ENCODE results near the gene TGM2. TPM values are rescaled to one million over a fixed set of nuclear protein-coding genes. Genes with fewer than 3 reads are reported as not detected.

TGM2 gene
- total RNA-seq, 1 donor from 2014 or later = 0.05 TPM

DNA sequence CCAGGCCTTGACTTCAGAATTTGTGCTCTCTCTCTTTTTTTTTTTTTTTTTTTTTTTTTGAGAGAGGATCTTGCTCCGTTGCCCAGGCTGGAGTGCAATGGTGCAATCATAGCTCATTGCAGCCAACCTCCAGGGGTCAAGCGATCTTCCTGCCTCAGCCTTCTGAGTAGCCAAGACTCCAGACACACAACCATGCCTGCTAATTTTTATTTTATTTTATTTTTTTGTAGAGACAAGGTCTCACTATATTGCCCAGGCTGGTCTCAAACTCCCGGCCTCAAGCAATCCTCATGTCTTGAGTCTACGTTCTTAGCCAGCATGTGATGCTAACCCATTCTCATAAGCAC lies 19.4 kb downstream of the TGM2 start:
- no peak overlapping the region for H3K4me3 Mint-ChIP-seq
- H3K27ac Mint-ChIP-seq = no peak overlapping the region
- H3K4me1 Mint-ChIP-seq = no peaks in the 10 kb centered on the region
- intact Hi-C loops (cut with micrococcal nuclease) = no loop called here
- no peaks in the 10 kb centered on the region for H3K27me3 Mint-ChIP-seq
- H3K36me3 Mint-ChIP-seq (ENCODE audit: low read depth) = no peaks in the 10 kb centered on the region
- no peak for DNase-seq
- H3K9me3 Mint-ChIP-seq = no peaks in the 10 kb centered on the region

DNA sequence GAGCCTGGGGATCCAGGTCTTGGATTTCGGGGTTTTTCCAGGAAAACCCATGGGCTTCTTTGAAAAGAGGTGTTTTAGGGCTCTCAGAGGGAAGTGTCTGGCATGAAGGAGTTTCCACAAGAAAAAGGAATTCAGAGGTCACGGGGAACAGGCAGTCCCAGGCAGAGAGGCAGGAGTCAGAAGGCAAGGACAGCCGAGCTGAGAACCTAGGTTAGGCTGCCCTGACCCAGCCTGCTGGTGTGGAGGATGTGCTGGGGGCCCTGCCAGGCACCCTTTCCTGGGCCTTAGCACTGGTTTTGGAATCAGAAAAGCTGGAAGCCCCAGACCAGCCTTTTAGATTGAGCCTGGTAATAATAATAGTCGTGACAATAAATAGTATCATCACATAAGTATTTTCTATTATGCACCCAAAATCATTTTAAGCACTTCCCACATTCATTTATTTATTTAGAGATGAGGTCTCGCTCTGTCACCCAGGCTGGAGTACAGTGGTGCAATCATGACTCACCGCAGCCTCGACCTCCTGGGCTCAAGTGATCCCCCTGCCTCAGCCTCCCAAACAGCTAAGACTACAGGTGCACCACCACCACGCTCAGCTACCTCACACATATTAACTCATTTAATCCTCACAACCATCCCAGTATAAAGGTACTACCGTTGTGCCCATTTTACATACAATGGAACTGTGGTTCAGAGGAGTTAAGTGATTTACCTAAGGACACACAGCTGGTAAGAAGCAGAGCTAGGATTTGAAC lies 19.9 kb downstream of the TGM2 start:
- Mint-ChIP-seq H3K4me3 (no peak overlapping the region), H3K27ac (no peak overlapping the region), H3K4me1 (no peaks in the 10 kb centered on the region), H3K27me3 (no peaks in the 10 kb centered on the region), H3K9me3 (no peaks in the 10 kb centered on the region), H3K36me3 (ENCODE audit: low read depth) (no peaks in the 10 kb centered on the region)
- no peak for DNase-seq
- intact Hi-C loops (cut with micrococcal nuclease) = no loop called here

DNA sequence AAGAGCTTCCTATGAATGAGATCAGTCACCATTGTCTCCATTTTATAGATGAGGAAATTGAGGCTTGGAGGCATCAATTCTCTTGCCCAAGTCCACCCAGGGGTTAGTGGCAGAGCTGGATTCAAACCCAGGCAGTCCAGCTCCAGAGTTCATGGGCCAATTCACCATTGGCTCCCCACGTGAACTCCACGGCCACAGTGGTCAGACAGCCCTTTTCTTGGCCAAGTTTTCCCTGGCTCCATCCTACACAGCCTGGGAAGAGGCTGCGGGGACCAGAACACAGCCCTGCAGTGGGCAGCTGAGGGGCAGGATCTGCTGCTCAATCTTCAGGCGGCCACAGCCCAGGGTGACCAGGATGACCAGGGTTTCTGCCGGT lies 20.5 kb downstream of the TGM2 start:
- Mint-ChIP-seq H3K4me3 (no peak overlapping the region), H3K36me3 (ENCODE audit: low read depth) (no peaks in the 10 kb centered on the region), H3K27me3 (no peaks in the 10 kb centered on the region), H3K9me3 (no peaks in the 10 kb centered on the region), H3K4me1 (no peaks in the 10 kb centered on the region), H3K27ac (no peak overlapping the region)
- intact Hi-C loops (cut with micrococcal nuclease) = no loop called here
- DNase-seq = no peak

DNA sequence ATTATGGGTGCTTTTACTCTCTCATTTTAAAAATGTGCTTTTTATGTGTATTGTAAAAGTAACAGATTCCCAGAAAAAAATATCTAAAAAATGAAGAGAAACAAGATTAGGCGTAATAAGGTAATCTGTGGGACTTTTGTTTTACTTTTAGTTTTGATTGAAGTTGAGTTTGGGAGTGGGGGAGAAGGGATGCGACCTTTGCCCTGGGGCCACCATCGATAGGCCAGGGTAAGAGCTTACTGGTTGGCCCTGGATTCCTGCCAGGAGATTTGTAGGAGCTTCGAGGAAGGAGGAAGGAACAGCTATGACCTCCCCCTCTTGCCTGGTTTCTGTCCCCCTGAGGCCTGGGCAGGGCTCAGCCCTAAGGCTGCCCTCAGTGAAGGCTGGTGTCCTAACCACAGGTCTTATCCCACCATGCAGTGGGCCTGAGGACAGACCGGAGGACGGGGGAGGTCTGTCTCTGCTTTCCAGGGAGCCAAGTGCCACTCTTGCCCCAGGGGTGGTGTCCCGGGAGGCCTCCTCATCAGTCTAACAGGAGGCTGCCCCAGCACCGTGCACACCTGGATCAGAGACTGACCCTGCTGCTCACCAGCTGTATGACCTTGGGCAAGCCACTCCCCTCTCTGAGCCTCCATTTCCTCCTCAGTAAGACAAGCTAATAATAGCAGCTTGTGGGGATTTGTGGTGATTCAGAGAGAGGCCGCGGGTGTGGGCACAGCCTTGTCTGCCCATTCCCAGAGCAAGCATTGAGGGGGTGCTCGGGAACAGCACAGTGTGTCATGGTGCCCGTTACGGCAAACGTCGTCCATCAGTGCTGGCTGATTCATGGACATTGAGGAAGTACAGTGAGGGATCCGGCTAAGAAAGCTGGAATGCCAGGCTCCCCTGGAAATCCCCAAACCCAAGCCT lies 21.2 kb downstream of the TGM2 start:
- DNase-seq = no peak
- no peak overlapping the region for H3K4me3 Mint-ChIP-seq
- H3K9me3 Mint-ChIP-seq = no peaks in the 10 kb centered on the region
- intact Hi-C loops (cut with micrococcal nuclease) = no loop called here
- no peaks in the 10 kb centered on the region for H3K36me3 Mint-ChIP-seq (ENCODE audit: low read depth)
- H3K27me3 Mint-ChIP-seq = no peaks in the 10 kb centered on the region
- H3K4me1 Mint-ChIP-seq = no peaks in the 10 kb centered on the region
- no peak overlapping the region for H3K27ac Mint-ChIP-seq

GRCh38 chr20:38143238-38143645 lies 21.8 kb downstream of the TGM2 start:
- DNase-seq = no peak

DNA sequence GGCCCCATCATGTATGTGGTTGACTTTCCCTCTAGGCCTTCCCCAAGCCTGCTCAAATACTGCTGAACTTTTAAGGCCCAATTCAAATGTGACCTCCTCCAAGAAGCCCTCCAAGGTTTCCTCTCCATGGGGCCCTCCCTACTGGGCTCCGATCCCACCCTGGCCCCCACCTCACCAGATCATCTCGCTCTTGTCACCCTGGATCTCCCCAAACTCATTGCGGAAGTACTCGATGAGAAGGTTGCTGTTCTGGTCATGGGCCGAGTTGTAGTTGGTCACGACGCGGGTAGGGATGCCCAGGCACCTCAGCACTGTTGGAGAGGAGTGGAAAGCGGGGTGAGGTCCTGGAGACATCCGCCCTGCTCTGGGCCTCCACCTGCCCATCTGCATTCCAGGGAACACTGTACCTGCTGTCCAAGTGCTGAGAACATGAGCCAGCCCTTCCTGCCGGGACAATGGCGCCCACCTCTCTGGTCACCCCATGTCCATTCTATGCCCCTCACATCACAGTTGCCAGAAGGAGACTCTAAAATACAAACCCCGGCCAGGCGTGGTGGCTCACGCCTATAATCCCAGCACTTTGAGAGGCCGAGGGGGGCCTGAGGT lies 23.1 kb downstream of the TGM2 start:
- Mint-ChIP-seq H3K4me3 (no peak overlapping the region), H3K27ac (no peak overlapping the region), H3K36me3 (ENCODE audit: low read depth) (no peaks in the 10 kb centered on the region), H3K9me3 (no peaks in the 10 kb centered on the region), H3K4me1 (no peaks in the 10 kb centered on the region), H3K27me3 (no peaks in the 10 kb centered on the region)
- no peak for DNase-seq
- intact Hi-C loops (cut with micrococcal nuclease) = no loop called here

More at GRCh38 chr20:38143238-38143645, 21.8 kb downstream of the TGM2 start:
- Mint-ChIP-seq H3K4me3 (no peak overlapping the region), H3K27me3 (no peaks in the 10 kb centered on the region), H3K9me3 (no peaks in the 10 kb centered on the region), H3K36me3 (ENCODE audit: low read depth) (no peaks in the 10 kb centered on the region), H3K27ac (no peak overlapping the region), H3K4me1 (no peaks in the 10 kb centered on the region)
- intact Hi-C loops (cut with micrococcal nuclease) = no loop called here

GRCh38 chr20:38141204-38141888 lies 23.7 kb downstream of the TGM2 start:
- Mint-ChIP-seq H3K36me3 (ENCODE audit: low read depth) (no peaks in the 10 kb centered on the region), H3K27ac (no peak overlapping the region), H3K9me3 (no peaks in the 10 kb centered on the region), H3K4me1 (no peaks in the 10 kb centered on the region), H3K4me3 (no peak overlapping the region), H3K27me3 (no peaks in the 10 kb centered on the region)
- no peak for DNase-seq
- intact Hi-C loops (cut with micrococcal nuclease) = no loop called here

- H3K36me3 Mint-ChIP-seq (ENCODE audit: low read depth) = no peaks in the 10 kb centered on the region
- no peak overlapping the region for H3K27ac Mint-ChIP-seq
- H3K4me1 Mint-ChIP-seq = peaks cover 3% of the 10 kb centered on the region
- H3K9me3 Mint-ChIP-seq = no peaks in the 10 kb centered on the region
- DNase-seq = no peak
- H3K27me3 Mint-ChIP-seq = no peaks in the 10 kb centered on the region
- intact Hi-C loops (cut with micrococcal nuclease) = no loop called here
- H3K4me3 Mint-ChIP-seq = no peak overlapping the region
These were observed 24.9 kb downstream of the TGM2 start for GRCh38 chr20:38139977-38140753.

GRCh38 chr20:38139156-38139912 lies 25.7 kb downstream of the TGM2 start:
- intact Hi-C loops (cut with micrococcal nuclease) = no loop called here
- H3K4me3 Mint-ChIP-seq = no peak overlapping the region
- H3K36me3 Mint-ChIP-seq (ENCODE audit: low read depth) = no peaks in the 10 kb centered on the region

DNA sequence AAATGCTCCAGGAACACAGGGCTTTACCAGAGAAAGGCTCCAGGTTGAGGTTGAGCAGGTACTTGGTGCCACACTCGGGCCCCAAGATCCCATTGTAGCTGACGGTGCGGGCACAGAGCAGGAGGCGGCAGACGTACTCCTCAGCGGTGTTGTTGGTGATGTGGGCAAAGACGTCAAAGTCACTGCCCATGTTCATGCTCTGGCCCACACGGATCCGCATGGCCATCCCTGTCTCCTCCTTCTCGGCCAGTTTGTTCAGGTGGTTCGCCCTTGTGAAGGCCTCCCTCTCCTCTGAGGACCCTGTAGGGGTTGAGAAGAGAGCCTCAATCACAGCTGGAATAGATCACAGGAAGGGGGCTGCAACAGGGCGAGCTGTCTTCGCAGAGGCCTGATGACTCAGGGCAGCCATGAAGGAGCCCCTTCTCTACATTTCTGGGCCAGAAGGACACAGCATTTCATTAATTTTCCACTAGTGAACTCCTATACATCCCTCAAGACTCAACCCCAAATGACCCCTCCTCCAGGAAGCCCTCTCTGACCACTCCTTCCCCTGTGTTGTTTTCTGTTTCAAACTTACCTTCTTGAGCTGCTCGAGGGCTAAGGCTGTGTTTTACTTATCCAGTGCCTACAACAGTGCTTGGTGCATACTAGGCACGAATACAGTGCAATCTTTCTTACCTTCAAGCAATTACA lies 26.8 kb downstream of the TGM2 start:
- H3K4me3 Mint-ChIP-seq = no peak overlapping the region
- peaks cover 15% of the 10 kb centered on the region for H3K4me1 Mint-ChIP-seq
- H3K9me3 Mint-ChIP-seq = no peaks in the 10 kb centered on the region
- H3K36me3 Mint-ChIP-seq (ENCODE audit: low read depth) = no peaks in the 10 kb centered on the region
- peak overlapping the region; percentile 1 for H3K27ac Mint-ChIP-seq
- no peaks in the 10 kb centered on the region for H3K27me3 Mint-ChIP-seq
- intact Hi-C loops (cut with micrococcal nuclease) = no loop called here
- no peak for DNase-seq

More at GRCh38 chr20:38139156-38139912, 25.7 kb downstream of the TGM2 start:
- Mint-ChIP-seq H3K9me3 (no peaks in the 10 kb centered on the region), H3K27ac (no peak overlapping the region), H3K27me3 (no peaks in the 10 kb centered on the region), H3K4me1 (peaks cover 10% of the 10 kb centered on the region)
- DNase-seq = no peak

GRCh38 chr20:38137441-38138037 lies 27.5 kb downstream of the TGM2 start:
- DNase-seq = no peak
- Mint-ChIP-seq H3K4me3 (no peak overlapping the region), H3K4me1 (peaks cover 15% of the 10 kb centered on the region), H3K36me3 (ENCODE audit: low read depth) (no peaks in the 10 kb centered on the region), H3K27me3 (no peaks in the 10 kb centered on the region), H3K9me3 (no peaks in the 10 kb centered on the region), H3K27ac (no peak overlapping the region)
- intact Hi-C loops (cut with micrococcal nuclease) = no loop called here
